ENCODE results near the gene ETFBKMT. TPM values are rescaled to one million over a fixed set of nuclear protein-coding genes. Genes with fewer than 3 reads are reported as not detected.

Gene ETFBKMT
- total and polyA plus RNA-seq, 2 of the 4 experiments (the other 2 are of a cell fraction), result 1.2 to 2.5 TPM

DNA sequence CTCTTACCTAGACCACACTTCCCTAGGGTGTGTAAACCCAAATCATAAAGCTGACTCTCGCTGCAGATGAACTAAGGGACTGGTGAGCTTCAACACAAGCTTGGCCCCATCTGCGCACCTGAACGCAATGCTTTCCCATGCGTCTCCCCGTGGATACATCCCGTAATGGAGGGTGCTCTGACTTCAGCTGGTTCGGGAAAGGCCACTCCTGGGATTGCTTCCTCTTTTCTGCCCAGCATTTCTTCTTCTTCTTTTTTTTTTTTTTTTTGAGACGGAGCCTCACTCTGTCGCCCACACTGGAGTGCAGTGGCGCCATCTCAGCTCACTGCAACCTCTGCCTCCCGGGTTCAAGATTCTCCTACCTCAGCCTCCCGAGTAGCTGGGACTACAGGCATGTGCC lies 27.7 kb upstream of the ETFBKMT start:
- no peaks in the 10 kb centered on the region for H3K9me1 ChIP-seq (ENCODE audit: insufficient read depth, low read length)
- H3K9me3 ChIP-seq (ENCODE audit: control insufficient read depth, insufficient read depth, low read length), result no peaks in the 10 kb centered on the region
- no peak overlapping the region for H3K4ac ChIP-seq (ENCODE audit: low read depth, low read length)
- H3K4me2 ChIP-seq (ENCODE audit: low read depth, low read length), result no peak overlapping the region
- ChIA-PET POLR2A (ENCODE audit: unreplicated experiment) (no interaction called here), CTCF (interaction anchor here (0.7 to 1.1 kb wide), 2 partner anchors 179 to 308 kb away, joined by 3 to 4 read pairs; no protein-coding TSS in a partner anchor)
- H3K9ac ChIP-seq (ENCODE audit: low read depth, low read length), result no peak overlapping the region
- no TSS peak for BruUV-seq (replicated peaks)
- H3K27me3 ChIP-seq (ENCODE audit: control insufficient read depth, insufficient read depth, low read length), result no peaks in the 10 kb centered on the region; the same call in 1 of the 2 replicates
- no peak overlapping the region for H4K8ac ChIP-seq (ENCODE audit: low read depth in 2 of 2, low read length in 2 of 2)
- TF ChIP-seq CEBPB (IDR thresholded peaks at IDR 0.05; ENCODE audit: low read depth, low read length), result no peak
- TF ChIP-seq BHLHE40 (IDR thresholded peaks at IDR 0.05; ENCODE audit: low read depth, low read length), result no peak
- TF ChIP-seq, protein P1, sequence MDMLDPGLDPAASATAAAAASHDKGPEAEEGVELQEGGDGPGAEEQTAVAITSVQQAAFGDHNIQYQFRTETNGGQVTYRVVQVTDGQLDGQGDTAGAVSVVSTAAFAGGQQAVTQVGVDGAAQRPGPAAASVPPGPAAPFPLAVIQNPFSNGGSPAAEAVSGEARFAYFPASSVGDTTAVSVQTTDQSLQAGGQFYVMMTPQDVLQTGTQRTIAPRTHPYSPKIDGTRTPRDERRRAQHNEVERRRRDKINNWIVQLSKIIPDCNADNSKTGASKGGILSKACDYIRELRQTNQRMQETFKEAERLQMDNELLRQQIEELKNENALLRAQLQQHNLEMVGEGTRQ (IDR thresholded peaks at IDR 0.05; ENCODE audit: low read depth, low read length), result no peak
- TF ChIP-seq, protein P2, sequence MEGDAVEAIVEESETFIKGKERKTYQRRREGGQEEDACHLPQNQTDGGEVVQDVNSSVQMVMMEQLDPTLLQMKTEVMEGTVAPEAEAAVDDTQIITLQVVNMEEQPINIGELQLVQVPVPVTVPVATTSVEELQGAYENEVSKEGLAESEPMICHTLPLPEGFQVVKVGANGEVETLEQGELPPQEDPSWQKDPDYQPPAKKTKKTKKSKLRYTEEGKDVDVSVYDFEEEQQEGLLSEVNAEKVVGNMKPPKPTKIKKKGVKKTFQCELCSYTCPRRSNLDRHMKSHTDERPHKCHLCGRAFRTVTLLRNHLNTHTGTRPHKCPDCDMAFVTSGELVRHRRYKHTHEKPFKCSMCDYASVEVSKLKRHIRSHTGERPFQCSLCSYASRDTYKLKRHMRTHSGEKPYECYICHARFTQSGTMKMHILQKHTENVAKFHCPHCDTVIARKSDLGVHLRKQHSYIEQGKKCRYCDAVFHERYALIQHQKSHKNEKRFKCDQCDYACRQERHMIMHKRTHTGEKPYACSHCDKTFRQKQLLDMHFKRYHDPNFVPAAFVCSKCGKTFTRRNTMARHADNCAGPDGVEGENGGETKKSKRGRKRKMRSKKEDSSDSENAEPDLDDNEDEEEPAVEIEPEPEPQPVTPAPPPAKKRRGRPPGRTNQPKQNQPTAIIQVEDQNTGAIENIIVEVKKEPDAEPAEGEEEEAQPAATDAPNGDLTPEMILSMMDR (conservative IDR thresholded peaks at IDR 0.05; ENCODE audit: low read depth, low read length), result no peak
- no peak for TF ChIP-seq RFX5 (IDR thresholded peaks at IDR 0.05; ENCODE audit: low read depth, low read length)
- TF ChIP-seq CHD1 (IDR thresholded peaks at IDR 0.05; ENCODE audit: low read depth, low read length), result no peak
- H3K79me1 ChIP-seq (ENCODE audit: low read depth in 1 of 2, low read length in 2 of 2), result no peaks in the 10 kb centered on the region
- H2BK5ac ChIP-seq (ENCODE audit: low read depth, low read length, poor library complexity, severe bottlenecking), result no peak overlapping the region
- H2AFZ ChIP-seq (replicated peaks; ENCODE audit: low read length, poor library complexity), result no peak overlapping the region
- no peak overlapping the region for H3K4me3 ChIP-seq (ENCODE audit: insufficient read depth, low read depth, low read length)
- no peaks in the 10 kb centered on the region for H3K36me3 ChIP-seq (ENCODE audit: control insufficient read depth, insufficient read depth, low read length)
- H4K91ac ChIP-seq (ENCODE audit: insufficient read depth, low read depth, low read length), result no peak overlapping the region
- DNase-seq, result no peak
- WGBS, 2 experiments (ENCODE audit: extremely low coverage in 2 of 2, insufficient read length in 1 of 2), result 100% methylated on average over 1 of the region's 12 CpGs; no CpG with 5 or more reads in 1 of the 2 experiments
- H3K14ac ChIP-seq (replicated peaks; ENCODE audit: low read depth, low read length), result no peak overlapping the region
- H2BK20ac ChIP-seq (ENCODE audit: low read depth, low read length), result no peak overlapping the region
- H2BK120ac ChIP-seq (ENCODE audit: low read depth, low read length), result no peak overlapping the region
- H2BK15ac ChIP-seq (ENCODE audit: low read depth, low read length), result no peak overlapping the region
- dilution Hi-C loops (cut with HindIII; ENCODE audit: low sequenced_read_pairs, unreplicated experiment) (no loop called here), intact Hi-C loops (cut with micrococcal nuclease) (no loop called here), in situ Hi-C loops (cut with MboI; ENCODE audit: low sequenced_read_pairs) (loop anchor here (10.0 kb wide), 1 partner anchor 367 kb away; no protein-coding TSS in a partner anchor)
- no peak overlapping the region for H3K18ac ChIP-seq (ENCODE audit: low read depth, low read length)
- H3K4me1 ChIP-seq (ENCODE audit: control insufficient read depth, insufficient read depth, low read length), result no peaks in the 10 kb centered on the region; the same call in 1 of the 2 replicates
- H3K56ac ChIP-seq (ENCODE audit: extremely low read depth, insufficient read depth, low read length), result no peak overlapping the region
- H3K23ac ChIP-seq (ENCODE audit: low read depth, low read length), result no peak overlapping the region
- H2AK9ac ChIP-seq (replicated peaks; ENCODE audit: low read depth, low read length, poor library complexity), result no peak overlapping the region
- H3K27ac ChIP-seq (ENCODE audit: insufficient read depth, low read length), result no peak overlapping the region
- H4K5ac ChIP-seq (ENCODE audit: low read depth, low read length), result no peak overlapping the region
- H4K20me1 ChIP-seq (ENCODE audit: insufficient read depth, low read length), result no peaks in the 10 kb centered on the region
- no peak overlapping the region for H2AK5ac ChIP-seq (ENCODE audit: low read depth, low read length)
- ATAC-seq (ENCODE audit: low read depth), result no peak
